CD8-positive, alpha-beta memory T cell (primary cell): ENCODE measurements around the gene STARD6. TPM values are rescaled to one million over a fixed set of nuclear protein-coding genes. Genes with fewer than 3 reads are reported as not detected.
"Not testable (repeated sequence)": the region's sequence is repeated elsewhere in the genome, so short reads cannot be mapped to it uniquely, and the experiment has no call there.

Experiments
- CTCF ChIA-PET: fragments of 350-600 bp; sonication (Branson Sonifier 250); formaldehyde crosslinking; loops from one replicate; lab custom pipeline; 2021; ENCODE audit warnings: antibody characterized with exemption; lab: Charles Lee
- POLR2A ChIA-PET: fragments of 350-600 bp; sonication (Branson Sonifier 250); formaldehyde crosslinking; loops from one replicate; lab custom pipeline; 2021; ENCODE audit warnings: antibody characterized with exemption; lab: Charles Lee
- DNase-seq, 5 donors: peaks; one replicate each; pipeline versions ENCODE4 v3.0.0 to v3.0.0-alpha.2; 2020 to 2022; ENCODE audit warnings: mixed read lengths in 1 of 5
- H3K27ac ChIP-seq: one replicate; pipeline ENCODE4 v1.7.0; 2013; ENCODE audit warnings: low read depth, mild to moderate bottlenecking, low read length, moderate library complexity
- H3K27me3 ChIP-seq: 2 replicates; pipeline ENCODE4 v1.7.0; 2013; ENCODE audit warnings: low read length, mild to moderate bottlenecking; ENCODE audit not compliant: insufficient read depth, poor library complexity, severe bottlenecking
- H3K36me3 ChIP-seq: 2 replicates; pipeline ENCODE4 v1.7.0; 2013; ENCODE audit warnings: mild to moderate bottlenecking, low read length, moderate library complexity; ENCODE audit not compliant: insufficient read depth
- H3K4me1 ChIP-seq: 2 replicates; pipeline ENCODE4 v1.7.0; 2013; ENCODE audit warnings: mild to moderate bottlenecking, low read length, moderate library complexity; ENCODE audit not compliant: insufficient read depth
- H3K4me3 ChIP-seq: 2 replicates; pipeline ENCODE4 v1.7.0; 2013; ENCODE audit warnings: mild to moderate bottlenecking, low read length
- H3K9me3 ChIP-seq: 2 replicates; pipeline ENCODE4 v1.7.0; 2013; ENCODE audit warnings: mild to moderate bottlenecking, low read length
- H3K27ac Mint-ChIP-seq, 8 donors: one replicate each; pipeline ENCODE4 v1.8.0; 2020 to 2021; ENCODE audit warnings: mixed read lengths in 8 of 8, mild to moderate bottlenecking in 6 of 8, inconsistent platforms in 3 of 8, moderate library complexity in 3 of 8
- H3K27me3 Mint-ChIP-seq, 2 donors: one replicate each; pipeline ENCODE4 v1.8.0; 2020 to 2021; ENCODE audit warnings: mixed read lengths in 2 of 2, mild to moderate bottlenecking in 1 of 2, moderate library complexity in 1 of 2
- H3K36me3 Mint-ChIP-seq, 3 donors: one replicate each; pipeline ENCODE4 v1.8.0; 2020 to 2021; ENCODE audit warnings: mixed read lengths in 3 of 3, inconsistent platforms in 1 of 3, mild to moderate bottlenecking in 1 of 3
- H3K4me1 Mint-ChIP-seq, 3 donors: one replicate each; pipeline ENCODE4 v1.8.0; 2020 to 2021; ENCODE audit warnings: mixed read lengths in 3 of 3, inconsistent platforms in 1 of 3, mild to moderate bottlenecking in 1 of 3
- H3K4me3 Mint-ChIP-seq, 7 donors: one replicate each; pipeline ENCODE4 v1.8.0; 2020 to 2021; ENCODE audit warnings: mixed read lengths in 7 of 7, mild to moderate bottlenecking in 6 of 7, moderate library complexity in 4 of 7, inconsistent platforms in 2 of 7
- H3K9me3 Mint-ChIP-seq, 5 donors: one replicate each; pipeline ENCODE4 v1.8.0; 2020 to 2022; ENCODE audit warnings: mixed read lengths in 5 of 5, mild to moderate bottlenecking in 3 of 5, moderate library complexity in 2 of 5, inconsistent platforms in 1 of 5
- polyA plus RNA-seq: library from polyadenylated mRNA; unstranded; fragments of 300-500 nt; fragmentation: Illumina TruSeq; gene quantifications from one replicate; pipeline ENCODE4 v1.2.3, GENCODE V29; 2021
- total RNA-seq, 2 experiments: library from RNA; stranded (reverse); gene quantifications; one replicate each; pipeline ENCODE4 v1.2.3, GENCODE V29; 2021

Gene STARD6
- total and polyA plus RNA-seq, 3 experiments from 2014 or later, result 0.46 TPM; not detected in 2

- CTCF ChIA-PET, result no interaction called here
- no peak for DNase-seq
Observed at GRCh38 chr18:54335638-54336173, 22.0 kb downstream of the STARD6 start.

GRCh38 chr18:54330768-54331548 lies 26.7 kb downstream of the STARD6 start:
- no peaks in the 10 kb centered on the region for H3K27me3 ChIP-seq
- H3K9me3 Mint-ChIP-seq, result no peaks in the 10 kb centered on the region
- H3K27me3 Mint-ChIP-seq, result peaks cover 1 to 19% of the 10 kb centered on the region in 2 donors
- H3K27ac ChIP-seq, result no peak overlapping the region
- ChIA-PET POLR2A (no interaction called here), CTCF (no interaction called here)
- no peaks in the 10 kb centered on the region for H3K4me1 ChIP-seq
- H3K36me3 ChIP-seq, result no peaks in the 10 kb centered on the region
- no peaks in the 10 kb centered on the region for H3K9me3 ChIP-seq
- DNase-seq, result no peak
- peaks cover 0 to 1% (median 0%) of the 10 kb centered on the region in 3 donors for H3K36me3 Mint-ChIP-seq
- H3K4me3 Mint-ChIP-seq, result no peak overlapping the region
- H3K4me1 Mint-ChIP-seq, result no peaks in the 10 kb centered on the region
- no peak overlapping the region for H3K4me3 ChIP-seq
- no peak overlapping the region for H3K27ac Mint-ChIP-seq

More at GRCh38 chr18:54335638-54336173, 22.0 kb downstream of the STARD6 start:
- Histone ChIP-seq H3K9me3 (no peaks in the 10 kb centered on the region), H3K36me3 (no peaks in the 10 kb centered on the region), H3K4me3 (no peak overlapping the region), H3K27ac (no peak overlapping the region), H3K27me3 (no peaks in the 10 kb centered on the region), H3K4me1 (no peaks in the 10 kb centered on the region)
- POLR2A ChIA-PET, result no interaction called here
- H3K4me1 Mint-ChIP-seq, result no peaks in the 10 kb centered on the region
- no peak overlapping the region for H3K4me3 Mint-ChIP-seq
- peaks cover 1 to 15% of the 10 kb centered on the region in 2 donors for H3K27me3 Mint-ChIP-seq
- no peak overlapping the region for H3K27ac Mint-ChIP-seq
- peaks cover 0 to 1% (median 0%) of the 10 kb centered on the region in 3 donors for H3K36me3 Mint-ChIP-seq
- no peaks in the 10 kb centered on the region for H3K9me3 Mint-ChIP-seq

GRCh38 chr18:54329787-54330186 lies 27.9 kb downstream of the STARD6 start:
- Mint-ChIP-seq H3K27me3 (peaks cover 1 to 12% of the 10 kb centered on the region in 2 donors), H3K4me3 (no peak overlapping the region), H3K4me1 (no peaks in the 10 kb centered on the region), H3K9me3 (no peaks in the 10 kb centered on the region), H3K27ac (no peak overlapping the region), H3K36me3 (no peaks in the 10 kb centered on the region)
- Histone ChIP-seq H3K27ac (no peak overlapping the region), H3K27me3 (no peaks in the 10 kb centered on the region), H3K9me3 (no peaks in the 10 kb centered on the region), H3K36me3 (no peaks in the 10 kb centered on the region), H3K4me1 (no peaks in the 10 kb centered on the region), H3K4me3 (no peak overlapping the region)
- CTCF ChIA-PET, result no interaction called here
- POLR2A ChIA-PET, result no interaction called here
- DNase-seq, result no peak

- Mint-ChIP-seq H3K36me3 (no peaks in the 10 kb centered on the region), H3K27me3 (peaks cover 0 to 12% of the 10 kb centered on the region in 2 donors), H3K27ac (no peak overlapping the region), H3K4me1 (no peaks in the 10 kb centered on the region), H3K9me3 (no peaks in the 10 kb centered on the region), H3K4me3 (no peak overlapping the region)
- H3K4me1 ChIP-seq, result no peaks in the 10 kb centered on the region
- H3K27me3 ChIP-seq, result no peaks in the 10 kb centered on the region
- no peak for DNase-seq
- no peak overlapping the region for H3K27ac ChIP-seq
- POLR2A ChIA-PET, result no interaction called here
- CTCF ChIA-PET, result no interaction called here
- H3K36me3 ChIP-seq, result no peaks in the 10 kb centered on the region
- no peaks in the 10 kb centered on the region for H3K9me3 ChIP-seq
- H3K4me3 ChIP-seq, result no peak overlapping the region
Observed at GRCh38 chr18:54327818-54328217, 29.8 kb downstream of the STARD6 start.

- Histone ChIP-seq H3K9me3 (no peaks in the 10 kb centered on the region), H3K4me3 (no peak overlapping the region), H3K36me3 (no peaks in the 10 kb centered on the region), H3K27me3 (no peaks in the 10 kb centered on the region), H3K27ac (no peak overlapping the region), H3K4me1 (no peaks in the 10 kb centered on the region)
- H3K9me3 Mint-ChIP-seq, result no peaks in the 10 kb centered on the region
- no peak overlapping the region for H3K4me3 Mint-ChIP-seq
- H3K36me3 Mint-ChIP-seq, result no peaks in the 10 kb centered on the region
- H3K27ac Mint-ChIP-seq, result no peak overlapping the region
- no peak for DNase-seq
- no peaks in the 10 kb centered on the region for H3K4me1 Mint-ChIP-seq
- ChIA-PET POLR2A (no interaction called here), CTCF (no interaction called here)
- peaks cover 0 to 14% of the 10 kb centered on the region in 2 donors for H3K27me3 Mint-ChIP-seq
Observed at GRCh38 chr18:54323970-54324369, 33.7 kb downstream of the STARD6 start.

- no peaks in the 10 kb centered on the region for H3K4me1 ChIP-seq
- CTCF ChIA-PET, result no interaction called here
- Mint-ChIP-seq H3K36me3 (no peaks in the 10 kb centered on the region), H3K4me1 (no peaks in the 10 kb centered on the region), H3K27me3 (peaks cover 0 to 17% of the 10 kb centered on the region in 2 donors), H3K27ac (no peak overlapping the region), H3K9me3 (no peaks in the 10 kb centered on the region), H3K4me3 (no peak overlapping the region)
- no peaks in the 10 kb centered on the region for H3K36me3 ChIP-seq
- no peaks in the 10 kb centered on the region for H3K27me3 ChIP-seq
- POLR2A ChIA-PET, result no interaction called here
- H3K27ac ChIP-seq, result no peak overlapping the region
- DNase-seq, result no peak
- H3K9me3 ChIP-seq, result no peaks in the 10 kb centered on the region
- no peak overlapping the region for H3K4me3 ChIP-seq
Observed at GRCh38 chr18:54323561-54323960, 34.1 kb downstream of the STARD6 start.

GRCh38 chr18:54316071-54316820 lies 41.4 kb downstream of the STARD6 start:
- no peak for DNase-seq
- Histone ChIP-seq H3K9me3 (no peaks in the 10 kb centered on the region), H3K4me3 (no peak overlapping the region), H3K27me3 (no peaks in the 10 kb centered on the region), H3K4me1 (no peaks in the 10 kb centered on the region), H3K36me3 (no peaks in the 10 kb centered on the region), H3K27ac (no peak overlapping the region)
- Mint-ChIP-seq H3K9me3 (no peaks in the 10 kb centered on the region), H3K27ac (no peak overlapping the region), H3K36me3 (no peaks in the 10 kb centered on the region), H3K27me3 (peaks cover 0 to 27% of the 10 kb centered on the region in 2 donors), H3K4me1 (no peaks in the 10 kb centered on the region), H3K4me3 (no peak overlapping the region)
- ChIA-PET CTCF (no interaction called here), POLR2A (no interaction called here)

GRCh38 chr18:54309564-54309963 lies 48.1 kb downstream of the STARD6 start:
- H3K27me3 ChIP-seq, H3K36me3 Mint-ChIP-seq, H3K27me3 Mint-ChIP-seq, H3K9me3 ChIP-seq, H3K4me3 ChIP-seq, H3K9me3 Mint-ChIP-seq, H3K4me1 Mint-ChIP-seq, DNase-seq, CTCF ChIA-PET, POLR2A ChIA-PET, H3K27ac Mint-ChIP-seq, H3K27ac ChIP-seq, H3K4me3 Mint-ChIP-seq, H3K4me1 ChIP-seq, H3K36me3 ChIP-seq: not testable (repeated sequence)
